ENCODE results near the gene GINS1. TPM values are rescaled to one million over a fixed set of nuclear protein-coding genes. Genes with fewer than 3 reads are reported as not detected.

The GINS1 gene
- total RNA-seq, 4 donors from 2014 or later: 1.3 to 14.3 TPM; not detected in 2

GRCh38 chr20:25364879-25365699 is 42.4 kb upstream of the GINS1 start:
- intact Hi-C loops (cut with DNase I; ENCODE audit: low total_unique reads): no loop called here
- no peak for DNase-seq
- no peaks in the 10 kb centered on the region for H3K4me1 ChIP-seq
- TF ChIP-seq, protein P1, sequence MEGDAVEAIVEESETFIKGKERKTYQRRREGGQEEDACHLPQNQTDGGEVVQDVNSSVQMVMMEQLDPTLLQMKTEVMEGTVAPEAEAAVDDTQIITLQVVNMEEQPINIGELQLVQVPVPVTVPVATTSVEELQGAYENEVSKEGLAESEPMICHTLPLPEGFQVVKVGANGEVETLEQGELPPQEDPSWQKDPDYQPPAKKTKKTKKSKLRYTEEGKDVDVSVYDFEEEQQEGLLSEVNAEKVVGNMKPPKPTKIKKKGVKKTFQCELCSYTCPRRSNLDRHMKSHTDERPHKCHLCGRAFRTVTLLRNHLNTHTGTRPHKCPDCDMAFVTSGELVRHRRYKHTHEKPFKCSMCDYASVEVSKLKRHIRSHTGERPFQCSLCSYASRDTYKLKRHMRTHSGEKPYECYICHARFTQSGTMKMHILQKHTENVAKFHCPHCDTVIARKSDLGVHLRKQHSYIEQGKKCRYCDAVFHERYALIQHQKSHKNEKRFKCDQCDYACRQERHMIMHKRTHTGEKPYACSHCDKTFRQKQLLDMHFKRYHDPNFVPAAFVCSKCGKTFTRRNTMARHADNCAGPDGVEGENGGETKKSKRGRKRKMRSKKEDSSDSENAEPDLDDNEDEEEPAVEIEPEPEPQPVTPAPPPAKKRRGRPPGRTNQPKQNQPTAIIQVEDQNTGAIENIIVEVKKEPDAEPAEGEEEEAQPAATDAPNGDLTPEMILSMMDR (IDR thresholded peaks at IDR 0.05): no peak
- H3K36me3 ChIP-seq: no peaks in the 10 kb centered on the region
- no peak overlapping the region for H3K4me3 ChIP-seq
- H3K27me3 ChIP-seq: no peaks in the 10 kb centered on the region
- no peaks in the 10 kb centered on the region for H3K9me3 ChIP-seq
- H3K27ac ChIP-seq: no peak overlapping the region

- intact Hi-C loops (cut with DNase I; ENCODE audit: low total_unique reads): no loop called here
- DNase-seq: no peak
- Histone ChIP-seq H3K9me3 (no peaks in the 10 kb centered on the region), H3K4me1 (no peaks in the 10 kb centered on the region), H3K27me3 (no peaks in the 10 kb centered on the region), H3K4me3 (no peak overlapping the region), H3K27ac (no peak overlapping the region), H3K36me3 (no peaks in the 10 kb centered on the region)
- TF ChIP-seq, protein P1 (IDR thresholded peaks at IDR 0.05): no peak
- no peak for TF ChIP-seq POLR2A (IDR thresholded peaks at IDR 0.05)
These were observed 38.9 kb upstream of the GINS1 start for GRCh38 chr20:25368526-25368925.

DNA sequence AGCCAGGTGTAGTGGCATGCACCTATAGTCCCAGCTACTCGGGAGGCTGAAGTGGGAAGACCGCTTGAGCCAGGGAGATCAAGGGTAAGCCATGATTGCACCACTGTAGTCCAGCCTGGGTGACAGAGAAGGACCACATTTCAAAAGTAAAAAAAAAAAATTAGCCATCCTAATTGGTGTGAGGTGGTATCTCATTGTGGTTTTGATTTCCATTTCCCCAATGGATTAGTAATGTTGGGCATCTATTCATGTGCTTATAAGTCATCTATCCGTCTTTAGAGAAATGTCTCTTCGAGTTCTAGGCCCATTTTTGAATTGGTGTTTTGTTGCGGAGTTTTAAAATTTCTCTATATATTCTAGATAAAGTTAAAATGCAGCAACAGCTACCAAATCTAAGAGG is 38.5 kb upstream of the GINS1 start:
- Histone ChIP-seq H3K27ac (no peak overlapping the region), H3K9me3 (no peaks in the 10 kb centered on the region), H3K36me3 (no peaks in the 10 kb centered on the region), H3K4me3 (no peak overlapping the region), H3K4me1 (no peaks in the 10 kb centered on the region), H3K27me3 (no peaks in the 10 kb centered on the region)
- no peak for DNase-seq
- no peak for TF ChIP-seq POLR2A (IDR thresholded peaks at IDR 0.05)
- TF ChIP-seq, protein P1 (IDR thresholded peaks at IDR 0.05): no peak
- intact Hi-C loops (cut with DNase I; ENCODE audit: low total_unique reads): no loop called here

GRCh38 chr20:25369529-25369928 is 37.9 kb upstream of the GINS1 start:
- no peak overlapping the region for H3K4me3 ChIP-seq
- H3K27me3 ChIP-seq: no peaks in the 10 kb centered on the region
- intact Hi-C loops (cut with DNase I; ENCODE audit: low total_unique reads): no loop called here
- H3K27ac ChIP-seq: no peak overlapping the region
- H3K4me1 ChIP-seq: no peaks in the 10 kb centered on the region
- DNase-seq: no peak
- no peaks in the 10 kb centered on the region for H3K36me3 ChIP-seq
- TF ChIP-seq, protein P1 (IDR thresholded peaks at IDR 0.05): no peak
- TF ChIP-seq POLR2A (IDR thresholded peaks at IDR 0.05): no peak
- no peaks in the 10 kb centered on the region for H3K9me3 ChIP-seq

GRCh38 chr20:25369971-25370370 is 37.5 kb upstream of the GINS1 start:
- Histone ChIP-seq H3K27me3 (no peaks in the 10 kb centered on the region), H3K4me3 (no peak overlapping the region), H3K36me3 (no peaks in the 10 kb centered on the region), H3K4me1 (no peaks in the 10 kb centered on the region), H3K9me3 (no peaks in the 10 kb centered on the region), H3K27ac (no peak overlapping the region)
- DNase-seq: no peak
- TF ChIP-seq, protein P1 (IDR thresholded peaks at IDR 0.05): no peak
- no peak for TF ChIP-seq POLR2A (IDR thresholded peaks at IDR 0.05)
- intact Hi-C loops (cut with DNase I; ENCODE audit: low total_unique reads): no loop called here
